ENCODE results near the gene RHBDF2. TPM values are rescaled to one million over a fixed set of nuclear protein-coding genes. Genes with fewer than 3 reads are reported as not detected.

Gene RHBDF2
- total RNA-seq, 2 experiments from 2014 or later = 144 to 173 TPM

GRCh38 chr17:76538941-76539570, 37.8 kb upstream of the RHBDF2 start:
- Histone ChIP-seq H3K79me2 (ENCODE audit: insufficient read depth, low read depth, low read length) (no peaks in the 10 kb centered on the region), H3K36me3 (ENCODE audit: insufficient read depth, low read length) (no peaks in the 10 kb centered on the region), H3K27ac (ENCODE audit: low read depth, low read length, poor library complexity, severe bottlenecking) (no peak overlapping the region), H3K4me2 (ENCODE audit: low read length) (no peak overlapping the region), H3K4me1 (ENCODE audit: insufficient read depth, low read length, poor library complexity, severe bottlenecking) (peaks cover 7% of the 10 kb centered on the region), H3K4me3 (ENCODE audit: low read depth, low read length, poor library complexity, severe bottlenecking) (no peak overlapping the region), H3K9me3 (ENCODE audit: low read length) (no peaks in the 10 kb centered on the region), H4K20me1 (ENCODE audit: insufficient read depth, low read length) (no peaks in the 10 kb centered on the region), H2AFZ (ENCODE audit: low read length) (no peak overlapping the region), H3K9me2 (ENCODE audit: insufficient read depth, low read length) (no peaks in the 10 kb centered on the region)
- intact Hi-C loops (cut with micrococcal nuclease; ENCODE audit: unreplicated experiment) = no loop called here
- TF ChIP-seq EZH2phosphoT487 (IDR thresholded peaks at IDR 0.05; ENCODE audit: borderline replicate concordance, low read depth, low read length) = no peak
- TF ChIP-seq, protein P1, sequence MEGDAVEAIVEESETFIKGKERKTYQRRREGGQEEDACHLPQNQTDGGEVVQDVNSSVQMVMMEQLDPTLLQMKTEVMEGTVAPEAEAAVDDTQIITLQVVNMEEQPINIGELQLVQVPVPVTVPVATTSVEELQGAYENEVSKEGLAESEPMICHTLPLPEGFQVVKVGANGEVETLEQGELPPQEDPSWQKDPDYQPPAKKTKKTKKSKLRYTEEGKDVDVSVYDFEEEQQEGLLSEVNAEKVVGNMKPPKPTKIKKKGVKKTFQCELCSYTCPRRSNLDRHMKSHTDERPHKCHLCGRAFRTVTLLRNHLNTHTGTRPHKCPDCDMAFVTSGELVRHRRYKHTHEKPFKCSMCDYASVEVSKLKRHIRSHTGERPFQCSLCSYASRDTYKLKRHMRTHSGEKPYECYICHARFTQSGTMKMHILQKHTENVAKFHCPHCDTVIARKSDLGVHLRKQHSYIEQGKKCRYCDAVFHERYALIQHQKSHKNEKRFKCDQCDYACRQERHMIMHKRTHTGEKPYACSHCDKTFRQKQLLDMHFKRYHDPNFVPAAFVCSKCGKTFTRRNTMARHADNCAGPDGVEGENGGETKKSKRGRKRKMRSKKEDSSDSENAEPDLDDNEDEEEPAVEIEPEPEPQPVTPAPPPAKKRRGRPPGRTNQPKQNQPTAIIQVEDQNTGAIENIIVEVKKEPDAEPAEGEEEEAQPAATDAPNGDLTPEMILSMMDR (conservative IDR thresholded peaks at IDR 0.05; ENCODE audit: low read length) = no peak
- ChIA-PET POLR2A (no interaction called here), CTCF (ENCODE audit: unreplicated experiment) (interaction anchor here (1.2 kb wide), 1 partner anchor 12 kb away, joined by 4 read pairs; no protein-coding TSS in a partner anchor)
- BruUV-seq (replicated peaks) = no TSS peak
- no peak for DNase-seq (ENCODE audit: low spot score)

DNA sequence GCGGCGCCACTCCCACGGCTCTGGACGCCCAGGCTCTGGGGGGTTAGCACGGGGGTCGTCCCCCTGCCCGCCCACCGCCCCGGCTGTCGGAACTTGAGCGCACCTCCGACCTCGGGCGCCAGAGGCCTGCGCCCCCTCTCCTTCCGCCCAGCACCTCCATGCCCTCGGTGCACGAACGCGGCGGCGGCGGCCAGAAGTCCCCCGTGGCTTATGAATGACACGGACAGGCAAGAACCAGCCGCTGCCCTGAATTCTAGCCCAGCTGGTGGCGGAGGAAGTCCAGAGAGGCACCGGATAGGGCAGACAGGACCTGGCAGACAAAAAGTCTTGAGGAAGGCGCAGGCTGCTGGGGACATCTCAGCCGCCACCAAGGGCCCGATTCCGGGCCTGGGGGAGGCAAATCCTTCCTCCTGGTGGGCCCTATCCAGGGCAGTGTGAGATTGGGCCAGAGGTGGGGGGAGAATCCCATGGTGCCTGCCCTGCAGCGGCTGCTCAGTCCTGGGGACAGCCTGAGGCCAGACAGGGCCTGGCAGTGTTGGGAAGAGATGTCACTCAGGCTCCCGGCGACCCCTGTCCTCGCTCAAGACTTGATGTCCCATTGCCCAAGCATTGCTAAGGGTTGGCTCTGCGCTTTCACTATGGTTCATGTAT, 37.2 kb upstream of the RHBDF2 start:
- no peaks in the 10 kb centered on the region for H3K9me2 ChIP-seq (ENCODE audit: insufficient read depth, low read length)
- intact Hi-C loops (cut with micrococcal nuclease; ENCODE audit: unreplicated experiment) = no loop called here
- H3K27ac ChIP-seq (ENCODE audit: low read depth, low read length, poor library complexity, severe bottlenecking) = no peak overlapping the region
- no peaks in the 10 kb centered on the region for H3K36me3 ChIP-seq (ENCODE audit: insufficient read depth, low read length)
- no peak overlapping the region for H2AFZ ChIP-seq (ENCODE audit: low read length)
- POLR2A ChIA-PET = no interaction called here
- no peaks in the 10 kb centered on the region for H4K20me1 ChIP-seq (ENCODE audit: insufficient read depth, low read length)
- H3K9me3 ChIP-seq (ENCODE audit: low read length) = no peaks in the 10 kb centered on the region
- CTCF ChIA-PET (ENCODE audit: unreplicated experiment) = no interaction called here
- BruUV-seq (replicated peaks) = no TSS peak
- no peak overlapping the region for H3K4me2 ChIP-seq (ENCODE audit: low read length)
- DNase-seq (ENCODE audit: low spot score) = no peak
- H3K4me1 ChIP-seq (ENCODE audit: insufficient read depth, low read length, poor library complexity, severe bottlenecking) = peaks cover 7% of the 10 kb centered on the region
- H3K4me3 ChIP-seq (ENCODE audit: low read depth, low read length, poor library complexity, severe bottlenecking) = no peak overlapping the region
- TF ChIP-seq, protein P1 (conservative IDR thresholded peaks at IDR 0.05; ENCODE audit: low read length) = no peak
- TF ChIP-seq EZH2phosphoT487 (IDR thresholded peaks at IDR 0.05; ENCODE audit: borderline replicate concordance, low read depth, low read length) = no peak
- no peaks in the 10 kb centered on the region for H3K79me2 ChIP-seq (ENCODE audit: insufficient read depth, low read depth, low read length)
